CD4-positive, alpha-beta T cell treated with Interleukin-6 at 100 ng/mL for 8 hours (primary cell): ENCODE measurements around the gene DGKQ.
"Not testable (repeated sequence)": the region's sequence is repeated elsewhere in the genome, so short reads cannot be mapped to it uniquely, and the experiment has no call there.

Source experiments
- DNase-seq: peaks from one replicate; pipeline ENCODE4 v3.0.0-alpha.2; 2020; ENCODE audit warnings: mixed read lengths, low spot score

DGKQ gene

DNA sequence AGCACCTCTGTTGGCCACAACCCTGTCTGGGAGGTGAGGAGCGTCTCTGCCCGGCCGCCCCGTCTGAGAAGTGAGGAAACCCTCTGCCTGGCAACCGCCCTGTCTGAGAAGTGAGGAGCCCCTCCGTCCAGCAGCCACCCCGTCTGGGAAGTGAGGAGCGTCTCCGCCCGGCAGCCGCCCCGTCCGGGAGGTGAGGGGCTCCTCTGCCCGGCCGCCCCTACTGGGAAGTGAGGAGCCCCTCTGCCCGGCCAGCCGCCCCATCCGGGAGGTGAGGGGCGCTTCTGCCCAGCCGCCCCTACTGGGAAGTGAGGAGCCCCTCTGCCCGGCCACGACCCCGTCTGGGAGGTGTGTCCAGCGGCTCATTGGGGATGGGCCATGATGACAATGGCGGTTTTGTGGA, 2.6 kb upstream of the DGKQ start:
- not testable (repeated sequence) for DNase-seq

GRCh38 chr4:974668-975067, 1.3 kb upstream of the DGKQ start:
- DNase-seq: no peak

DNA sequence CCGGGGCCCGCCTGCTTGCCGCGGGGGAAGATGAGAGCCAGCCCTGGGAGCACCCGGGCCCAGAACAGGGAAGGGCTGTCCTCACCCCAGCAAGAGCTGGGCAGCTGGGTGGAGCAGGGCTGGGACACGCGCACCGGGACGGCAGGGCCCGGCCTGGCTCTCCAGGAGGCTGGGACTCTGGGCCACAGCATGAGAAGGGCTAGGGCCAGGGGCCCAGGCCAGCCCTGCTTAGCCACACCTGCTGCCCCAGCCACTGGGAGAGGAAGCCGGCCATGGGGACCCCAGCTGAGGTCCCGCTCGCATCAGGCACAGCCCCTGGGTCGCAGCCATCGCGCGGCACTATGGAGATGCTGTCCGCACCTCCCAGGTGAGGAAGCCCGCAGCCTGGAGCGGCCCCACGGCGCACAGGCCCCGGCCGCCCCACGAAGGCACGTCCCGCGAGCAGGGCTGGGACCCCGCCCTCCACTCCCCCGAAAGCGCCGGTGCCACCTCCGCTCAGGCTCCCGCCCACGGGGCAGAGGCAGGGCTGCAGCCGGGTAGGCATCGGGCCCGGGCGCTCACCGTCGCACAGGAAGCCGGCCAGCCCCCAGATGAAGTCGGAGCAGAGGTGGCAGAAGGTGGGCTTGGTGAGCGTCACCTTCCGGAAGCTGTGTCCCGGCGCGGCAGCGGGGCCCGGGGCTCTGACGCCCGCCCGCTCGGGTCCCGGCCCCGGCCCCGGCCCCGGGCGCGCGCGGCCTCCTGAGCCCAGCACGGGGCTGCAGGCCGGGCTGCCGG, 531 bp downstream of the DGKQ start:
- DNase-seq: peak; percentile 43

DNA sequence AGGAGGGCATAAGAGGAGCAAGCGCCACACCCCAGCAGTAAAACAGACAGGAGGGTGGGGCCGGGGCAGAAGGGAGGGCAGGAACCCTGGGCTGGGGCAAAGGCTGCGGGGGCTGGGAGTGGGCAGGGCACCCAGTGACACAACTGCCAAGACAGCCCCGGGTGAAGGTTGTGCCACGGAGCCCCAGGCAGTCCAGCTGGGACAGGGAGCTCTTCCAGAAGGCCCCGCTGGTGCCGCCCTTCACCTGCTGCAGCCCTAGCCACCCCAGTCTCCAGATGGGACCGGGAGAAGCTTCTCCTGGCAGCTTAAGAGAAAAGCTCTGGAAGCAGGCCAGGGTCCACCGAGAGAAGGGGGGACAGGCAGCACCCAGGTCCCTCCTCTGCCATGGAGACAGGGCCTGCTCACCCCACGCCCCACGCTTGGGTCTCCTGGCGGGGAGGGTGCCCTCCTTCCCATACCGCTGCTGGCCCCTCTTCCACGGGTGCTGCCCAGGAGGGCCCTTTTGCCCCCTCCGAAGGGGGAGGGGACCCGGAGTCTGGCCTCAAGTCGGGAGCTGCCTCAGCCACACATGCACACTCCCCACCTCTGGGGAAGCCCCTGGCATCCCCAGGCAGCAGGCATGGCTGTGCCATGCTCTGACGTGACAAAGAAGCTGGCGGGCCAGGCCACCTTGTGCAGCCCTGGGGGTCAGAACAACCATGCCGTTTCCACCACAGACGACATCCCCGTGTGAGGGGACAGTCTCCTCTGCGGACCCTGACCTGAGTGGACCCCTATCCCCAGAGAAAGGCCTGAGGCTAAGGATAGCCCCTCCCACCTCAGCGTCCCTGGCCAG, 1.5 kb downstream of the DGKQ start:
- no peak for DNase-seq

GRCh38 chr4:970854-971520, 2.4 kb downstream of the DGKQ start:
- DNase-seq: no peak

GRCh38 chr4:970046-970745, 3.2 kb downstream of the DGKQ start:
- no peak for DNase-seq

- no peak for DNase-seq
Observed at GRCh38 chr4:968621-969394, 4.6 kb downstream of the DGKQ start.

DNA sequence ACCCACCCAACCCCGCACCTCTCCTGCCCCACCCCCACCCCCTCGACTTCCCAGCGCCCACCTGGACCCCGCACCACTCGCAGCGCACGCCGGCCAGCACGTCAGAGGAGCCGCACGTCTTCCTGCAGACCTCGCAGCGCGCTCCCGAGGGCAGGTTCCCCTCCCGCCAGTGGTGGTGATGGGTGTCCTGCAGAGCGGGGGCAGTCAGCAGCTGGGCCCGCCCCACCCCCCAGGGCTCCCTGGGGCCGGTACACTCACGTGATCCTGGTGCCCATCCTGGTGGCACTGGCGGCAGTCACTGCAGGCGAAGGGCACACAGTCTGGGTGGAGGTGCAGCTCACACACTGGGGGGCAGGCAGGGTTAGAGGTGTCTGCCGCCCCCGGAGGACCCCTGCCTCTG, 5.1 kb downstream of the DGKQ start:
- no peak for DNase-seq

DNA sequence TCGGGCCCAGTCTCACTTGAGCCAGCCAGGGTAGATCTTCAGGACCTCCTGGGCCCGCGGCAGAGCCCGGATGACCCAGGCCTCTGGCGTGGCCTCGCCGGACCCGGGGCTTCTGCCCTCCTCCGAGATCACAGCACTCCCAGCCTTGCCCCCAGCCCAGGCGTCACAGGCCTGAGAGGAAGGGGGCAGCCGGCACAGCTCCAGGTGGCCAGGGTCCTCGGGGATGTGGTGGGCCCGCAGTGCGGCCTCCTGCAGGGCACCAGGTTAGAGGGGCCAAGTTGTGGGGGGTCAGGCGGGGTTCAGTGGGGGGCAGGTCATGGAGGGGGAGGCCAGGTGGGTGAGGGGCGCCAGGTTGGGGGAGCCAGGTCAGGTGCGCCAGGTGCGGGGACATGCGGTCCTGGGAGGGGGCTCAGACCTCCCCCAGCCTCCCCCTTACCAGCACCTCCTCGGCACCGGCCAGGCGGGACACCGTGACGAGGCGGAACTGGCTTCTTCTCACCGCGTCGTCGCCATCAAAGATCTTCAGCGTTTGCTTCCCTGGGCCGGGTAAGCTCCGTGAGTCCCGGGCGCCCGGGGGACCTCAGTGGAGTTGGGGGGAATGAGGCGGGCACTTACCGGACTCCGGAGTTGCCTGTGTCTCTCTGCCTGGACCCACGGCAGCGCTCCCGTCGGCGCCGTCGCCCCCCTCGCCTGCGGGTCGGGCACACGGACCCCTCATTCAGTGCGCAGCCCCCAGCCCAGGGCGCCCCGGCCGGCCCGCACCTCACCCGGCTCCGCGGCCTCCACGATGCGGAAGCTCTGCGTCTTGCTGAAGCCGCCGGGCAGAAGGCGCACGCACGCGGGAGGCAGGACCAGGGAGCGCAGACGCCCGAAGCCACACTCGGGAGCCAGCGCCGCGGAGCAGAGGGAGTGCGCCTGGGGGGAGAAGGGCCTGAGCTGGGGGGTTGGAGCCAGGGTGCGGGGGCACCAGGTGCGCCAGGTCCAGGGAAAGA, 6.0 kb downstream of the DGKQ start:
- DNase-seq: no peak

DNA sequence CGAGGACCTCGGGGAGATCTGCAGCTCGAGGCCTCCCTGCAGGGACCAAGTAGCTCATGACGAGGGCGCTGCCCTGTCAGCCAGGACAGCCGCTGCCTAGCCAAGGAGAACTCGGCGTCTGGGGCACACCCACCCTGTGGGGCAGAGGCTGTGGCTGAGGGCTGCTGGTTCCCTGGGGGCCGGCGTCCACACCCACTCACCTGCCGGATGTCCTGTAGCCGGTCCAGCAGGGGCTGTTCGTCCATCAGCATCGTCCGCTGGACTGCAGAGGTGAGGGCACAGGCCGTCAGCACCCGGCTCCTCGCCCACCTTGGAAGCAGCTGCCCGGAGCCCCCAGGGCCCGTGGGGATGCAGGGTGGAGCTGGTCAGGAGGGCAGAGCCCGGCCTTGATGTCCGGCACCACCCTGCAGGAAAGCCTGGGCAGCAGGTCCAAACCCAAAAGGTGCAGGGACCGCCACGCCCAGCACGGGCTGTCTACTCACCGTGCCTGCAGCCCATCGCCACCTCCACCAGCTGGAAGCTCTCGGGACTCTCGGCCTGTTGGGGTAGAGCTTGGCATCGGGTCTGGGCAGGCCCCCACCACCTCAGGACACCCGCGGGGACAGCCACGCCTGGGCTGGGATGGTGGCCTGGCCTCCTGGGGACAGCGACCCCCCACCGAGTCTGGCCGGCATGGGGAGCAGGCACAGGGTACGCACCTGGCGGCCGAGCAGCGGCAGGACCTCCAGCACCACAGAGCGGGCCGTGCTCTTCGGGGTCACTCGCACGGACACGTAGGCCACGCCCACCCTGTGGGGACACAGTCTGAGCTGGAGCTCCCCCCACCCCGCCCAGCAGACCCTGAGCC, 6.9 kb downstream of the DGKQ start:
- no peak for DNase-seq

- no peak for DNase-seq
Observed at GRCh38 chr4:965766-966134, 7.6 kb downstream of the DGKQ start.

DNA sequence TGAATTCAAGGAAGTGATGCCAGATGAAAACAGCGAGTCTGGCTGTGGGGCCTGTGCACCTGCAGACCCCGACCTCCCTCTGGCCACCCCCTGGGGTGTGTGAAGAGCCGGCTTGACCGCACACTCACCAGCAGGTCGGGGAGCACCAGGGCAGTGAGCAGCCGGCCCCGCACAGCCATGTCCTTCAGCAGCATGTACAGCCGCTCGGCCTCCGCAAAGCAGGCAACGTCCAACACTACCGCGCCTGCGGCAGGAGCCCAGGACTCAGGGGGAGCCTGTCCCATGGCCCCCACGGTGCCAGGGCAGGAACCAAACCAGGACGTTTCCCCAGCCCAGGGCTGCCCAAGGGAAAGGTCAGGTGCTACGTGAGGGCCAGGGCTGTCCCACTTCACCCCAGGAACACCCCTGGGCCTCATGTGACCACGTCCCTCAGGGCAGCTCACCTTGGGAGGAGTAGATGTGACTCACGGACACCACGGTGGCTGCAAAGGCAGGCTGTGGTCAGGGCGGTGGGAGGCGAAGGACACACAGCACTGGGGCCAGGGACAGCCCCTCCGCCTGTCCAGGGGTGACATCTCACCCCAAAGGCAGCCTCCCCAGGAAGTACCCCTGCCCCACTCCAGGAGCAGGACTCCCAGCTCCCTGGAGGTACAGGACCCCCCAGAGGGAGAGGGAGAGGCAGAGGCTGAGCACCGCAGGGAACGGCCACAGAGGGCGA, 8.2 kb downstream of the DGKQ start:
- no peak for DNase-seq

- DNase-seq: no peak
Observed at GRCh38 chr4:964346-965025, 8.9 kb downstream of the DGKQ start.

GRCh38 chr4:963276-964225, 9.8 kb downstream of the DGKQ start:
- no peak for DNase-seq

GRCh38 chr4:962231-963208, 10.8 kb downstream of the DGKQ start:
- DNase-seq: no peak
